B cell (primary cell): ENCODE results near the gene PALB2. TPM values are rescaled to one million over a fixed set of nuclear protein-coding genes. Genes with fewer than 3 reads are reported as not detected.
A peak's percentile ranks its signal among the peaks of the same experiment; 100 is the strongest.

Source experiments
- ATAC-seq: fragments of 200-7000 bp; cut with Tn5 transposase; one replicate; pipeline ENCODE4 v1.10.0; 2021; ENCODE audit warnings: low read depth, mild to moderate bottlenecking, moderate number of reproducible peaks, moderate library complexity
- CTCF ChIA-PET: fragments of 350-600 bp; sonication (Branson Sonifier 250); formaldehyde crosslinking; loops from one replicate; lab custom pipeline; 2021; ENCODE audit warnings: antibody characterized with exemption, inconsistent platforms; lab: Charles Lee
- POLR2A ChIA-PET: fragments of 350-600 bp; sonication (Branson Sonifier 250); formaldehyde crosslinking; loops from one replicate; lab custom pipeline; 2021; ENCODE audit warnings: antibody characterized with exemption; lab: Charles Lee
- DNase-seq: peaks from one replicate; pipeline ENCODE4 v3.0.0; 2013
- H2AFZ ChIP-seq: 2 replicates; pipeline ENCODE4 v1.6.1; 2012; ENCODE audit warnings: mild to moderate bottlenecking, low read depth, low read length; ENCODE audit not compliant: insufficient read depth, poor library complexity, severe bottlenecking
- H3K27ac ChIP-seq, 2 donors: 1 replicate in 1 of 2; 2 replicates in 1 of 2; pipeline ENCODE4 v1.5.1; 2012 to 2013; ENCODE audit warnings: low read length in 2 of 2, mild to moderate bottlenecking in 2 of 2, moderate library complexity in 1 of 2
- H3K27me3 ChIP-seq, 4 experiments: fragments of 200-600 bp in 1 of 4; sonication (generic) in 1 of 4; replicated peaks in 1 of 4; 1 replicate in 2 of 4; 2 replicates in 2 of 4; pipeline versions ENCODE4 v1.6.1 to v1.7.0; 2013 to 2016; ENCODE audit warnings: low read length in 3 of 4, mild to moderate bottlenecking in 2 of 4, mixed read lengths in 1 of 4, moderate library complexity in 1 of 4; ENCODE audit not compliant: insufficient read depth in 4 of 4, control insufficient read depth in 3 of 4; ENCODE audit errors: control extremely low read depth in 1 of 4
- H3K36me3 ChIP-seq, 2 experiments: replicated peaks in 1 of 2; 1 replicate in 1 of 2; 2 replicates in 1 of 2; pipeline versions ENCODE4 v1.6.1 to v1.7.1; 2013; ENCODE audit warnings: low read length in 1 of 2; ENCODE audit not compliant: insufficient read depth in 2 of 2, control insufficient read depth in 1 of 2; ENCODE audit errors: control extremely low read depth in 1 of 2, extremely low read depth in 1 of 2
- H3K4me1 ChIP-seq, 2 donors: fragments of 200-600 bp in 1 of 2; sonication (generic) in 1 of 2; 1 replicate in 1 of 2; 2 replicates in 1 of 2; pipeline versions ENCODE4 v1.5.1 to v1.6.1; 2013 to 2017; ENCODE audit warnings: low read length in 2 of 2; ENCODE audit not compliant: control insufficient read depth in 2 of 2, insufficient read depth in 2 of 2
- H3K4me2 ChIP-seq: replicated peaks from 2 replicates; pipeline ENCODE3; 2012; ENCODE audit warnings: mild to moderate bottlenecking, low read depth, low read length; ENCODE audit not compliant: poor library complexity, severe bottlenecking
- H3K4me3 ChIP-seq, 5 experiments: fragments of 200-600 bp in 1 of 5; sonication (generic) in 1 of 5; 1 replicate in 3 of 5; 2 replicates in 2 of 5; pipeline versions ENCODE4 v1.5.1 to v1.7.0; 2011 to 2016; ENCODE audit warnings: low read length in 4 of 5, mild to moderate bottlenecking in 4 of 5, low read depth in 2 of 5, control low read depth in 1 of 5, moderate library complexity in 1 of 5; ENCODE audit not compliant: insufficient read depth in 1 of 5; ENCODE audit errors: control extremely low read depth in 1 of 5, extremely low read depth in 1 of 5
- H3K79me2 ChIP-seq: fragments of 200-600 bp; sonication (generic); one replicate; pipeline ENCODE4 v1.6.0; 2016; ENCODE audit warnings: low read length; ENCODE audit not compliant: control insufficient read depth, insufficient read depth
- H3K9ac ChIP-seq: fragments of 200-600 bp; sonication (generic); 2 replicates; pipeline ENCODE4 v1.6.1; 2017; ENCODE audit warnings: mild to moderate bottlenecking, low read length, moderate library complexity
- H3K9me3 ChIP-seq, 3 donors: one replicate each; pipeline versions ENCODE4 v1.6.1 to v1.7.1; 2013; ENCODE audit warnings: low read length in 2 of 3; ENCODE audit not compliant: control insufficient read depth in 2 of 3, insufficient read depth in 1 of 3; ENCODE audit errors: control extremely low read depth in 1 of 3
- H4K20me1 ChIP-seq: 2 replicates; pipeline ENCODE4 v1.6.0; 2012; ENCODE audit warnings: mild to moderate bottlenecking, low read length; ENCODE audit not compliant: insufficient read depth, control insufficient read depth, poor library complexity, severe bottlenecking
- H3K27ac Mint-ChIP-seq: one replicate; pipeline ENCODE4 v1.8.0; 2021; ENCODE audit warnings: mixed read lengths
- H3K27me3 Mint-ChIP-seq: one replicate; pipeline ENCODE4 v1.8.0; 2021; ENCODE audit warnings: mixed read lengths
- H3K4me1 Mint-ChIP-seq: one replicate; pipeline ENCODE4 v1.8.0; 2021; ENCODE audit warnings: mixed read lengths
- H3K4me3 Mint-ChIP-seq: one replicate; pipeline ENCODE4 v1.8.0; 2021; ENCODE audit warnings: mixed read lengths
- H3K9me3 Mint-ChIP-seq: one replicate; pipeline ENCODE4 v1.8.0; 2022; ENCODE audit warnings: mixed read lengths; ENCODE audit not compliant: insufficient read depth
- EZH2 ChIP-seq: IDR thresholded peaks from 2 replicates; pipeline ENCODE4 v1.6.1; 2012; ENCODE audit warnings: borderline replicate concordance, low read depth, mild to moderate bottlenecking, moderate library complexity, low read length; ENCODE audit not compliant: insufficient read depth, poor library complexity, severe bottlenecking
- WGBS: methylation state at CpG from one replicate; pipeline ENCODE4 v1.1.5; 2013; ENCODE audit warnings: missing lambda C conversion rate; ENCODE audit not compliant: insufficient coverage; 5-methylcytosine and 5-hydroxymethylcytosine counted together
- intact Hi-C: fragments of 100-400 bp; cut with micrococcal nuclease; formaldehyde crosslinking; loops from one replicate; pipeline ENCODE4 v1.10.0; 2022
- polyA plus RNA-seq: library from polyadenylated mRNA; depleted of rRNA; stranded (reverse); fragments of >200 nt; gene quantifications from 2 replicates; pipeline ENCODE4 v1.2.3, GENCODE V29; 2012
- total RNA-seq, 2 donors: library from RNA; stranded (reverse); fragments of 120-200 nt in 1 of 2; gene quantifications; 1 replicate in 1 of 2; 2 replicates in 1 of 2; pipeline versions ENCODE4 v1.2.3 to v1.2.4, GENCODE V29; 2013 to 2022
- TF ChIP-seq, protein P1 (sequence below): fragments of 200-600 bp; IDR thresholded peaks from one replicate; pipeline ENCODE4 v1.8.0; 2022; ENCODE audit warnings: antibody characterized with exemption, mild to moderate bottlenecking

PALB2 gene
- total and polyA plus RNA-seq, 2 donors (not counting 1 experiment from before 2014, with no cell fraction given) = 3.6 to 16.3 TPM

- no peak overlapping the region for H3K27ac ChIP-seq
Measured at GRCh38 chr16:23597003-23597756, 43.9 kb downstream of the PALB2 start.

More at GRCh38 chr16:23597003-23597756, 43.9 kb downstream of the PALB2 start:
- H3K27me3 ChIP-seq = no peaks in the 10 kb centered on the region
- Mint-ChIP-seq H3K4me3 (peak overlapping the region; percentile 43), H3K4me1 (peaks cover 23% of the 10 kb centered on the region), H3K9me3 (no peaks in the 10 kb centered on the region), H3K27me3 (no peaks in the 10 kb centered on the region), H3K27ac (no peak overlapping the region)
- ChIA-PET CTCF (interaction anchor here (0.6 to 3.6 kb wide), 20 partner anchors 7 to 448 kb away, joined by 3 to 35 read pairs (median 5); partner anchors contain the start of genes COG7, EARS2, PALB2 and UBFD1), POLR2A (interaction anchor here (1.0 kb wide), 1 partner anchor 91 kb away, joined by 3 read pairs; no protein-coding TSS in a partner anchor)
- H3K79me2 ChIP-seq = peaks cover 49% of the 10 kb centered on the region
- intact Hi-C loops = loop anchor here (2.0 to 5.0 kb wide), 3 partner anchors 86 to 1645 kb away; partner anchors contain the start of genes COG7, GGA2 and UQCRC2
- peak overlapping the region; percentile 97 for H2AFZ ChIP-seq
- peaks cover 15 to 19% of the 10 kb centered on the region in 2 donors for H3K4me1 ChIP-seq
- TF ChIP-seq, protein P1, sequence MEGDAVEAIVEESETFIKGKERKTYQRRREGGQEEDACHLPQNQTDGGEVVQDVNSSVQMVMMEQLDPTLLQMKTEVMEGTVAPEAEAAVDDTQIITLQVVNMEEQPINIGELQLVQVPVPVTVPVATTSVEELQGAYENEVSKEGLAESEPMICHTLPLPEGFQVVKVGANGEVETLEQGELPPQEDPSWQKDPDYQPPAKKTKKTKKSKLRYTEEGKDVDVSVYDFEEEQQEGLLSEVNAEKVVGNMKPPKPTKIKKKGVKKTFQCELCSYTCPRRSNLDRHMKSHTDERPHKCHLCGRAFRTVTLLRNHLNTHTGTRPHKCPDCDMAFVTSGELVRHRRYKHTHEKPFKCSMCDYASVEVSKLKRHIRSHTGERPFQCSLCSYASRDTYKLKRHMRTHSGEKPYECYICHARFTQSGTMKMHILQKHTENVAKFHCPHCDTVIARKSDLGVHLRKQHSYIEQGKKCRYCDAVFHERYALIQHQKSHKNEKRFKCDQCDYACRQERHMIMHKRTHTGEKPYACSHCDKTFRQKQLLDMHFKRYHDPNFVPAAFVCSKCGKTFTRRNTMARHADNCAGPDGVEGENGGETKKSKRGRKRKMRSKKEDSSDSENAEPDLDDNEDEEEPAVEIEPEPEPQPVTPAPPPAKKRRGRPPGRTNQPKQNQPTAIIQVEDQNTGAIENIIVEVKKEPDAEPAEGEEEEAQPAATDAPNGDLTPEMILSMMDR = no peak
- no peak for TF ChIP-seq EZH2
- no peak overlapping the region for H3K9ac ChIP-seq
- peaks cover 32% of the 10 kb centered on the region for H4K20me1 ChIP-seq
- peak; percentile 34 for ATAC-seq
- H3K4me3 ChIP-seq = no peak overlapping the region
- peaks cover 0 to 12% of the 10 kb centered on the region in 2 experiments for H3K36me3 ChIP-seq
- H3K9me3 ChIP-seq = no peaks in the 10 kb centered on the region
- DNase-seq = peak; percentile 52
- WGBS = 50% methylated on average over 4 of the region's 11 CpGs
- peak overlapping the region; percentile 92 for H3K4me2 ChIP-seq
